ENCODE data around the gene HBZ. TPM values are rescaled to one million over a fixed set of nuclear protein-coding genes. Genes with fewer than 3 reads are reported as not detected.
A peak's percentile ranks its signal among the peaks of the same experiment; 100 is the strongest.

HBZ gene
- total and polyA plus RNA-seq, 2 of the 13 experiments (the other 11 are each of a cell fraction or from before 2014, with no cell fraction given), result 0.21 TPM; not detected in 1

DNA sequence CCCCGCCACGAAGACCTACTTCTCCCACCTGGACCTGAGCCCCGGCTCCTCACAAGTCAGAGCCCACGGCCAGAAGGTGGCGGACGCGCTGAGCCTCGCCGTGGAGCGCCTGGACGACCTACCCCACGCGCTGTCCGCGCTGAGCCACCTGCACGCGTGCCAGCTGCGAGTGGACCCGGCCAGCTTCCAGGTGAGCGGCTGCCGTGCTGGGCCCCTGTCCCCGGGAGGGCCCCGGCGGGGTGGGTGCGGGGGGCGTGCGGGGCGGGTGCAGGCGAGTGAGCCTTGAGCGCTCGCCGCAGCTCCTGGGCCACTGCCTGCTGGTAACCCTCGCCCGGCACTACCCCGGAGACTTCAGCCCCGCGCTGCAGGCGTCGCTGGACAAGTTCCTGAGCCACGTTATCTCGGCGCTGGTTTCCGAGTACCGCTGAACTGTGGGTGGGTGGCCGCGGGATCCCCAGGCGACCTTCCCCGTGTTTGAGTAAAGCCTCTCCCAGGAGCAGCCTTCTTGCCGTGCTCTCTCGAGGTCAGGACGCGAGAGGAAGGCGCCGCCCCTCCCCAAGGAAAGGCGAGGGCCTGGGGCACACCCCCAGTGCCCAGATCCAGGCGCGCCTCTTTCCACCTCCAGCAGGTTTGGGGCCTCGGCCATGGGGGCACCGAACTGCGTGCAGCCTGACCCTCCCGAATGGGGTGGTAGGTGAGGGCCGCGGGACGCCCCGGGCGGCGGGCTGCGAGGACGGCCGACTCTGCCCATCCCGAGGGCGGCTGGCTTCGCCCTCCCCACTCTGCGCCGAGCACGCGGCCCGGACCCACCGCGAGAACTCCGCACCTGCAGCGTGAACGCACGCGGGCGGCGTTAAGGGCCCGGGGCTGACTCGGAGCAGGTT lies 28.5 kb downstream of the HBZ start (continued):
- TF ChIP-seq, protein P1, sequence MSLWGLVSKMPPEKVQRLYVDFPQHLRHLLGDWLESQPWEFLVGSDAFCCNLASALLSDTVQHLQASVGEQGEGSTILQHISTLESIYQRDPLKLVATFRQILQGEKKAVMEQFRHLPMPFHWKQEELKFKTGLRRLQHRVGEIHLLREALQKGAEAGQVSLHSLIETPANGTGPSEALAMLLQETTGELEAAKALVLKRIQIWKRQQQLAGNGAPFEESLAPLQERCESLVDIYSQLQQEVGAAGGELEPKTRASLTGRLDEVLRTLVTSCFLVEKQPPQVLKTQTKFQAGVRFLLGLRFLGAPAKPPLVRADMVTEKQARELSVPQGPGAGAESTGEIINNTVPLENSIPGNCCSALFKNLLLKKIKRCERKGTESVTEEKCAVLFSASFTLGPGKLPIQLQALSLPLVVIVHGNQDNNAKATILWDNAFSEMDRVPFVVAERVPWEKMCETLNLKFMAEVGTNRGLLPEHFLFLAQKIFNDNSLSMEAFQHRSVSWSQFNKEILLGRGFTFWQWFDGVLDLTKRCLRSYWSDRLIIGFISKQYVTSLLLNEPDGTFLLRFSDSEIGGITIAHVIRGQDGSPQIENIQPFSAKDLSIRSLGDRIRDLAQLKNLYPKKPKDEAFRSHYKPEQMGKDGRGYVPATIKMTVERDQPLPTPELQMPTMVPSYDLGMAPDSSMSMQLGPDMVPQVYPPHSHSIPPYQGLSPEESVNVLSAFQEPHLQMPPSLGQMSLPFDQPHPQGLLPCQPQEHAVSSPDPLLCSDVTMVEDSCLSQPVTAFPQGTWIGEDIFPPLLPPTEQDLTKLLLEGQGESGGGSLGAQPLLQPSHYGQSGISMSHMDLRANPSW (CRISPR knock-in tag; IDR thresholded peaks at IDR 0.05; ENCODE audit: borderline replicate concordance), result no peak; the same call in 1 of the 2 replicates
- peak; percentile 94; the same call in 1 of the 2 replicates for TF ChIP-seq ZNF256 (CRISPR knock-in tag; conservative IDR thresholded peaks at IDR 0.05)
- peak; percentile 100 for TF ChIP-seq ZNF547 (CRISPR knock-in tag; IDR thresholded peaks at IDR 0.05)
- TF ChIP-seq, protein P2, sequence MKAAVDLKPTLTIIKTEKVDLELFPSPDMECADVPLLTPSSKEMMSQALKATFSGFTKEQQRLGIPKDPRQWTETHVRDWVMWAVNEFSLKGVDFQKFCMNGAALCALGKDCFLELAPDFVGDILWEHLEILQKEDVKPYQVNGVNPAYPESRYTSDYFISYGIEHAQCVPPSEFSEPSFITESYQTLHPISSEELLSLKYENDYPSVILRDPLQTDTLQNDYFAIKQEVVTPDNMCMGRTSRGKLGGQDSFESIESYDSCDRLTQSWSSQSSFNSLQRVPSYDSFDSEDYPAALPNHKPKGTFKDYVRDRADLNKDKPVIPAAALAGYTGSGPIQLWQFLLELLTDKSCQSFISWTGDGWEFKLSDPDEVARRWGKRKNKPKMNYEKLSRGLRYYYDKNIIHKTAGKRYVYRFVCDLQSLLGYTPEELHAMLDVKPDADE (CRISPR knock-in tag; IDR thresholded peaks at IDR 0.05), result peak; percentile 97; the same call in 1 of the 2 replicates
- TF ChIP-seq, protein P3, sequence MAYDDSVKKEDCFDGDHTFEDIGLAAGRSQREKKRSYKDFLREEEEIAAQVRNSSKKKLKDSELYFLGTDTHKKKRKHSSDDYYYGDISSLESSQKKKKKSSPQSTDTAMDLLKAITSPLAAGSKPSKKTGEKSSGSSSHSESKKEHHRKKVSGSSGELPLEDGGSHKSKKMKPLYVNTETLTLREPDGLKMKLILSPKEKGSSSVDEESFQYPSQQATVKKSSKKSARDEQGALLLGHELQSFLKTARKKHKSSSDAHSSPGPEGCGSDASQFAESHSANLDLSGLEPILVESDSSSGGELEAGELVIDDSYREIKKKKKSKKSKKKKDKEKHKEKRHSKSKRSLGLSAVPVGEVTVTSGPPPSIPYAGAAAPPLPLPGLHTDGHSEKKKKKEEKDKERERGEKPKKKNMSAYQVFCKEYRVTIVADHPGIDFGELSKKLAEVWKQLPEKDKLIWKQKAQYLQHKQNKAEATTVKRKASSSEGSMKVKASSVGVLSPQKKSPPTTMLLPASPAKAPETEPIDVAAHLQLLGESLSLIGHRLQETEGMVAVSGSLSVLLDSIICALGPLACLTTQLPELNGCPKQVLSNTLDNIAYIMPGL (CRISPR knock-in tag; IDR thresholded peaks at IDR 0.05; ENCODE audit: borderline replicate concordance in 1 of 2, low read depth in 1 of 2), result peak; percentile 98
- TF ChIP-seq, protein P4, sequence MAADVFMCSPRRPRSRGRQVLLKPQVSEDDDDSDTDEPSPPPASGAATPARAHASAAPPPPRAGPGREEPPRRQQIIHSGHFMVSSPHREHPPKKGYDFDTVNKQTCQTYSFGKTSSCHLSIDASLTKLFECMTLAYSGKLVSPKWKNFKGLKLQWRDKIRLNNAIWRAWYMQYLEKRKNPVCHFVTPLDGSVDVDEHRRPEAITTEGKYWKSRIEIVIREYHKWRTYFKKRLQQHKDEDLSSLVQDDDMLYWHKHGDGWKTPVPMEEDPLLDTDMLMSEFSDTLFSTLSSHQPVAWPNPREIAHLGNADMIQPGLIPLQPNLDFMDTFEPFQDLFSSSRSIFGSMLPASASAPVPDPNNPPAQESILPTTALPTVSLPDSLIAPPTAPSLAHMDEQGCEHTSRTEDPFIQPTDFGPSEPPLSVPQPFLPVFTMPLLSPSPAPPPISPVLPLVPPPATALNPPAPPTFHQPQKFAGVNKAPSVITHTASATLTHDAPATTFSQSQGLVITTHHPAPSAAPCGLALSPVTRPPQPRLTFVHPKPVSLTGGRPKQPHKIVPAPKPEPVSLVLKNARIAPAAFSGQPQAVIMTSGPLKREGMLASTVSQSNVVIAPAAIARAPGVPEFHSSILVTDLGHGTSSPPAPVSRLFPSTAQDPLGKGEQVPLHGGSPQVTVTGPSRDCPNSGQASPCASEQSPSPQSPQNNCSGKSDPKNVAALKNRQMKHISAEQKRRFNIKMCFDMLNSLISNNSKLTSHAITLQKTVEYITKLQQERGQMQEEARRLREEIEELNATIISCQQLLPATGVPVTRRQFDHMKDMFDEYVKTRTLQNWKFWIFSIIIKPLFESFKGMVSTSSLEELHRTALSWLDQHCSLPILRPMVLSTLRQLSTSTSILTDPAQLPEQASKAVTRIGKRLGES (CRISPR knock-in tag; IDR thresholded peaks at IDR 0.05; ENCODE audit: borderline replicate concordance), result peak; percentile 92; the same call in 1 of the 2 replicates
- TF ChIP-seq, protein P5, sequence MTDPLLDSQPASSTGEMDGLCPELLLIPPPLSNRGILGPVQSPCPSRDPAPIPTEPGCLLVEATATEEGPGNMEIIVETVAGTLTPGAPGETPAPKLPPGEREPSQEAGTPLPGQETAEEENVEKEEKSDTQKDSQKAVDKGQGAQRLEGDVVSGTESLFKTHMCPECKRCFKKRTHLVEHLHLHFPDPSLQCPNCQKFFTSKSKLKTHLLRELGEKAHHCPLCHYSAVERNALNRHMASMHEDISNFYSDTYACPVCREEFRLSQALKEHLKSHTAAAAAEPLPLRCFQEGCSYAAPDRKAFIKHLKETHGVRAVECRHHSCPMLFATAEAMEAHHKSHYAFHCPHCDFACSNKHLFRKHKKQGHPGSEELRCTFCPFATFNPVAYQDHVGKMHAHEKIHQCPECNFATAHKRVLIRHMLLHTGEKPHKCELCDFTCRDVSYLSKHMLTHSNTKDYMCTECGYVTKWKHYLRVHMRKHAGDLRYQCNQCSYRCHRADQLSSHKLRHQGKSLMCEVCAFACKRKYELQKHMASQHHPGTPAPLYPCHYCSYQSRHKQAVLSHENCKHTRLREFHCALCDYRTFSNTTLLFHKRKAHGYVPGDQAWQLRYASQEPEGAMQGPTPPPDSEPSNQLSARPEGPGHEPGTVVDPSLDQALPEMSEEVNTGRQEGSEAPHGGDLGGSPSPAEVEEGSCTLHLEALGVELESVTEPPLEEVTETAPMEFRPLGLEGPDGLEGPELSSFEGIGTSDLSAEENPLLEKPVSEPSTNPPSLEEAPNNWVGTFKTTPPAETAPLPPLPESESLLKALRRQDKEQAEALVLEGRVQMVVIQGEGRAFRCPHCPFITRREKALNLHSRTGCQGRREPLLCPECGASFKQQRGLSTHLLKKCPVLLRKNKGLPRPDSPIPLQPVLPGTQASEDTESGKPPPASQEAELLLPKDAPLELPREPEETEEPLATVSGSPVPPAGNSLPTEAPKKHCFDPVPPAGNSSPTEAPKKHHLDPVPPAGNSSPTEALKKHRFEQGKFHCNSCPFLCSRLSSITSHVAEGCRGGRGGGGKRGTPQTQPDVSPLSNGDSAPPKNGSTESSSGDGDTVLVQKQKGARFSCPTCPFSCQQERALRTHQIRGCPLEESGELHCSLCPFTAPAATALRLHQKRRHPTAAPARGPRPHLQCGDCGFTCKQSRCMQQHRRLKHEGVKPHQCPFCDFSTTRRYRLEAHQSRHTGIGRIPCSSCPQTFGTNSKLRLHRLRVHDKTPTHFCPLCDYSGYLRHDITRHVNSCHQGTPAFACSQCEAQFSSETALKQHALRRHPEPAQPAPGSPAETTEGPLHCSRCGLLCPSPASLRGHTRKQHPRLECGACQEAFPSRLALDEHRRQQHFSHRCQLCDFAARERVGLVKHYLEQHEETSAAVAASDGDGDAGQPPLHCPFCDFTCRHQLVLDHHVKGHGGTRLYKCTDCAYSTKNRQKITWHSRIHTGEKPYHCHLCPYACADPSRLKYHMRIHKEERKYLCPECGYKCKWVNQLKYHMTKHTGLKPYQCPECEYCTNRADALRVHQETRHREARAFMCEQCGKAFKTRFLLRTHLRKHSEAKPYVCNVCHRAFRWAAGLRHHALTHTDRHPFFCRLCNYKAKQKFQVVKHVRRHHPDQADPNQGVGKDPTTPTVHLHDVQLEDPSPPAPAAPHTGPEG (CRISPR knock-in tag; IDR thresholded peaks at IDR 0.05), result peak; percentile 96
- TF ChIP-seq, protein P6, sequence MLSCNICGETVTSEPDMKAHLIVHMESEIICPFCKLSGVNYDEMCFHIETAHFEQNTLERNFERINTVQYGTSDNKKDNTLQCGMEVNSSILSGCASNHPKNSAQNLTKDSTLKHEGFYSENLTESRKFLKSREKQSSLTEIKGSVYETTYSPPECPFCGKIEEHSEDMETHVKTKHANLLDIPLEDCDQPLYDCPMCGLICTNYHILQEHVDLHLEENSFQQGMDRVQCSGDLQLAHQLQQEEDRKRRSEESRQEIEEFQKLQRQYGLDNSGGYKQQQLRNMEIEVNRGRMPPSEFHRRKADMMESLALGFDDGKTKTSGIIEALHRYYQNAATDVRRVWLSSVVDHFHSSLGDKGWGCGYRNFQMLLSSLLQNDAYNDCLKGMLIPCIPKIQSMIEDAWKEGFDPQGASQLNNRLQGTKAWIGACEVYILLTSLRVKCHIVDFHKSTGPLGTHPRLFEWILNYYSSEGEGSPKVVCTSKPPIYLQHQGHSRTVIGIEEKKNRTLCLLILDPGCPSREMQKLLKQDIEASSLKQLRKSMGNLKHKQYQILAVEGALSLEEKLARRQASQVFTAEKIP (CRISPR knock-in tag; IDR thresholded peaks at IDR 0.05; ENCODE audit: borderline replicate concordance), result no peak
